WTC11 (cell line): ENCODE data around the gene CORO2B. TPM values are rescaled to one million over a fixed set of nuclear protein-coding genes. Genes with fewer than 3 reads are reported as not detected.

Source experiments
- ATAC-seq: fragments of 200-7000 bp; cut with Tn5 transposase; 2 replicates; pipeline ENCODE4 v1.10.0; 2021; ENCODE audit warnings: mild to moderate bottlenecking, moderate library complexity
- CTCF ChIA-PET: fragments of 300-600 bp; sonication (Branson Sonifier 250); formaldehyde crosslinking; loops from one replicate; lab custom pipeline; 2021; ENCODE audit warnings: antibody characterized with exemption; lab: Charles Lee
- POLR2A ChIA-PET: fragments of 350-600 bp; sonication (Branson Sonifier 250); formaldehyde crosslinking; loops from one replicate; lab custom pipeline; 2021; ENCODE audit warnings: antibody characterized with exemption; lab: Charles Lee
- DNase-seq: peaks from one replicate; pipeline ENCODE4 v3.0.0; 2021; ENCODE audit warnings: low spot score
- H3K27ac Mint-ChIP-seq: 2 replicates; pipeline ENCODE4 v1.8.0; 2021; ENCODE audit warnings: mixed read lengths
- H3K27me3 Mint-ChIP-seq: 2 replicates; pipeline ENCODE4 v1.8.0; 2021; ENCODE audit warnings: low read depth, mild to moderate bottlenecking, moderate library complexity, mixed read lengths
- H3K36me3 Mint-ChIP-seq: 2 replicates; pipeline ENCODE4 v1.8.0; 2021; ENCODE audit warnings: mixed read lengths
- H3K4me1 Mint-ChIP-seq: 2 replicates; pipeline ENCODE4 v1.8.0; 2022; ENCODE audit warnings: mixed read lengths
- H3K4me3 Mint-ChIP-seq: 2 replicates; pipeline ENCODE4 v1.8.0; 2021; ENCODE audit warnings: mild to moderate bottlenecking, moderate library complexity, mixed read lengths
- H3K9me3 Mint-ChIP-seq: 2 replicates; pipeline ENCODE4 v1.8.0; 2021; ENCODE audit warnings: mixed read lengths
- FOXK1 ChIP-seq: sonication (generic); formaldehyde crosslinking; IDR thresholded peaks from 2 replicates; pipeline ENCODE4 v1.8.0; 2022; ENCODE audit warnings: mild to moderate bottlenecking, moderate library complexity, missing genetic modification reagents
- GTF2I ChIP-seq: fragments of 250-450 bp; sonication (Bioruptor Pico); conservative IDR thresholded peaks from 2 replicates; pipeline ENCODE4 v1.4.0; 2021; ENCODE audit warnings: mild to moderate bottlenecking
- JAZF1 ChIP-seq: fragments of 250-450 bp; sonication (Bioruptor Pico); IDR thresholded peaks from 2 replicates; pipeline ENCODE4 v1.9.0; 2021; ENCODE audit warnings: moderate library complexity, mild to moderate bottlenecking, inconsistent platforms
- MXD4 ChIP-seq: fragments of 250-450 bp; sonication (Bioruptor Pico); IDR thresholded peaks from 2 replicates; pipeline ENCODE4 v1.8.0; 2021; ENCODE audit warnings: mild to moderate bottlenecking, moderate library complexity, borderline replicate concordance
- NFE2L1 ChIP-seq: sonication (generic); formaldehyde crosslinking; IDR thresholded peaks from 2 replicates; pipeline ENCODE4 v1.8.1; 2023; ENCODE audit warnings: missing genetic modification reagents
- RORB ChIP-seq: fragments of 250-450 bp; sonication (Bioruptor Pico); IDR thresholded peaks from 2 replicates; pipeline ENCODE4 v1.9.0; 2021; ENCODE audit warnings: mild to moderate bottlenecking
- SMAD4 ChIP-seq: sonication (generic); formaldehyde crosslinking; IDR thresholded peaks from 2 replicates; pipeline ENCODE4 v1.8.0; 2022; ENCODE audit warnings: mild to moderate bottlenecking, missing genetic modification reagents
- STAT6 ChIP-seq: sonication (generic); formaldehyde crosslinking; conservative IDR thresholded peaks from 2 replicates; pipeline ENCODE4 v1.8.1; 2023; ENCODE audit warnings: mild to moderate bottlenecking, low read depth, missing genetic modification reagents, moderate library complexity
- TEAD4 ChIP-seq: sonication (generic); formaldehyde crosslinking; IDR thresholded peaks from 2 replicates; pipeline ENCODE4 v1.8.0; 2022; ENCODE audit warnings: mild to moderate bottlenecking, missing genetic modification reagents
- ZBTB21 ChIP-seq: sonication (generic); formaldehyde crosslinking; IDR thresholded peaks from 2 replicates; pipeline ENCODE4 v1.8.1; 2023; ENCODE audit warnings: mild to moderate bottlenecking, missing genetic modification reagents, borderline replicate concordance
- ZBTB43 ChIP-seq: sonication (generic); formaldehyde crosslinking; IDR thresholded peaks from 2 replicates; pipeline ENCODE4 v1.8.1; 2023; ENCODE audit warnings: mild to moderate bottlenecking, missing genetic modification reagents
- ZNF263 ChIP-seq: sonication (generic); formaldehyde crosslinking; IDR thresholded peaks from 2 replicates; pipeline ENCODE4 v1.8.1; 2022; ENCODE audit warnings: low read depth, mild to moderate bottlenecking, moderate library complexity, missing genetic modification reagents
- ZNF416 ChIP-seq: fragments of 250-450 bp; sonication (Bioruptor Pico); IDR thresholded peaks from 2 replicates; pipeline ENCODE4 v1.9.0; 2021; ENCODE audit warnings: mild to moderate bottlenecking, inconsistent platforms
- ZNF532 ChIP-seq: fragments of 250-450 bp; sonication (Bioruptor Pico); IDR thresholded peaks from 2 replicates; pipeline ENCODE4 v1.9.0; 2021; ENCODE audit warnings: mild to moderate bottlenecking, borderline replicate concordance
- total RNA-seq: library from RNA; stranded (reverse); gene quantifications from 3 replicates; pipeline ENCODE4 v1.2.3, GENCODE V29; 2021
- TF ChIP-seq, protein P1 (sequence below): sonication (generic); formaldehyde crosslinking; IDR thresholded peaks from 2 replicates; pipeline ENCODE4 v1.8.0; 2023; ENCODE audit warnings: mild to moderate bottlenecking, missing genetic modification reagents
- TF ChIP-seq, protein P2 (sequence below): sonication (generic); formaldehyde crosslinking; IDR thresholded peaks from 2 replicates; pipeline ENCODE4 v1.8.0; 2022; ENCODE audit warnings: mild to moderate bottlenecking, missing genetic modification reagents
- TF ChIP-seq, protein P3 (sequence below): sonication (generic); formaldehyde crosslinking; IDR thresholded peaks from 2 replicates; pipeline ENCODE4 v1.8.0; 2022; ENCODE audit warnings: mild to moderate bottlenecking, missing genetic modification reagents
- TF ChIP-seq, protein P4 (sequence below): sonication (generic); formaldehyde crosslinking; IDR thresholded peaks from 2 replicates; pipeline ENCODE4 v1.8.1; 2022; ENCODE audit warnings: low read depth, missing genetic modification reagents, borderline replicate concordance
- TF ChIP-seq, protein P5 (sequence below): fragments of 250-450 bp; sonication (Bioruptor Pico); conservative IDR thresholded peaks from 2 replicates; pipeline ENCODE4 v1.9.0; 2021; ENCODE audit warnings: mild to moderate bottlenecking
- TF ChIP-seq, protein P6 (sequence below): sonication (generic); formaldehyde crosslinking; IDR thresholded peaks from 2 replicates; pipeline ENCODE4 v1.8.1; 2022; ENCODE audit warnings: missing genetic modification reagents, borderline replicate concordance

CORO2B gene
- total RNA-seq, 1 experiment from 2014 or later: 4.9 TPM

DNA sequence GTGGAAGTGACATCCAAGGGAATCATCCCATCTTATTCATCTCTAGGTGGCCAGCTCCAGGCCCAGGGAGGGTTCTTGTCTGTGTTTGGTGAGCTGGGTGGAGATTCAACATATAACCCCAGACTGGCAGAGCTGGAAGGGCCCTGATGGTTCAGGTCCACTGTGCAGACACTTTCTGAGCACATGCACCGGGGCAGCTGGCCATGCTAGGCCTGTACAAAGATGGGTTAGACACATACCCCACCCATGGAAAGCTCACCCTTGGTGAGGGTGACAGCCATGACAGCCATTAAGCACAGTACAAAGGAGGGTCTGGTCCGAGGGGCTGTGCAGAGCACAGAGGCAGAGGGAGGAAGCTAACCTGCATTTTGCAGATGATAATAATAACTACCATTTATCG, 100.4 kb downstream of the CORO2B start:
- no peaks in the 10 kb centered on the region for H3K36me3 Mint-ChIP-seq
- ATAC-seq: no peak
- DNase-seq: no peak
- TF ChIP-seq, protein P1, sequence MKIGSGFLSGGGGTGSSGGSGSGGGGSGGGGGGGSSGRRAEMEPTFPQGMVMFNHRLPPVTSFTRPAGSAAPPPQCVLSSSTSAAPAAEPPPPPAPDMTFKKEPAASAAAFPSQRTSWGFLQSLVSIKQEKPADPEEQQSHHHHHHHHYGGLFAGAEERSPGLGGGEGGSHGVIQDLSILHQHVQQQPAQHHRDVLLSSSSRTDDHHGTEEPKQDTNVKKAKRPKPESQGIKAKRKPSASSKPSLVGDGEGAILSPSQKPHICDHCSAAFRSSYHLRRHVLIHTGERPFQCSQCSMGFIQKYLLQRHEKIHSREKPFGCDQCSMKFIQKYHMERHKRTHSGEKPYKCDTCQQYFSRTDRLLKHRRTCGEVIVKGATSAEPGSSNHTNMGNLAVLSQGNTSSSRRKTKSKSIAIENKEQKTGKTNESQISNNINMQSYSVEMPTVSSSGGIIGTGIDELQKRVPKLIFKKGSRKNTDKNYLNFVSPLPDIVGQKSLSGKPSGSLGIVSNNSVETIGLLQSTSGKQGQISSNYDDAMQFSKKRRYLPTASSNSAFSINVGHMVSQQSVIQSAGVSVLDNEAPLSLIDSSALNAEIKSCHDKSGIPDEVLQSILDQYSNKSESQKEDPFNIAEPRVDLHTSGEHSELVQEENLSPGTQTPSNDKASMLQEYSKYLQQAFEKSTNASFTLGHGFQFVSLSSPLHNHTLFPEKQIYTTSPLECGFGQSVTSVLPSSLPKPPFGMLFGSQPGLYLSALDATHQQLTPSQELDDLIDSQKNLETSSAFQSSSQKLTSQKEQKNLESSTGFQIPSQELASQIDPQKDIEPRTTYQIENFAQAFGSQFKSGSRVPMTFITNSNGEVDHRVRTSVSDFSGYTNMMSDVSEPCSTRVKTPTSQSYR: no peak
- TF ChIP-seq, protein P2, sequence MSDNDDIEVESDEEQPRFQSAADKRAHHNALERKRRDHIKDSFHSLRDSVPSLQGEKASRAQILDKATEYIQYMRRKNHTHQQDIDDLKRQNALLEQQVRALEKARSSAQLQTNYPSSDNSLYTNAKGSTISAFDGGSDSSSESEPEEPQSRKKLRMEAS: no peak
- TF ChIP-seq FOXK1: no peak
- TF ChIP-seq NFE2L1: no peak
- TF ChIP-seq RORB: no peak
- TF ChIP-seq ZBTB43 (CRISPR knock-in tag): no peak
- TF ChIP-seq, protein P3, sequence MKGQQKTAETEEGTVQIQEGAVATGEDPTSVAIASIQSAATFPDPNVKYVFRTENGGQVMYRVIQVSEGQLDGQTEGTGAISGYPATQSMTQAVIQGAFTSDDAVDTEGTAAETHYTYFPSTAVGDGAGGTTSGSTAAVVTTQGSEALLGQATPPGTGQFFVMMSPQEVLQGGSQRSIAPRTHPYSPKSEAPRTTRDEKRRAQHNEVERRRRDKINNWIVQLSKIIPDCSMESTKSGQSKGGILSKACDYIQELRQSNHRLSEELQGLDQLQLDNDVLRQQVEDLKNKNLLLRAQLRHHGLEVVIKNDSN (CRISPR knock-in tag): no peak
- no peak for TF ChIP-seq ZNF416
- TF ChIP-seq TEAD4 (CRISPR knock-in tag): no peak
- TF ChIP-seq STAT6 (CRISPR knock-in tag): no peak
- TF ChIP-seq ZNF532 (CRISPR knock-in tag): no peak
- no peak for TF ChIP-seq ZBTB21 (CRISPR knock-in tag)
- TF ChIP-seq, protein P4, sequence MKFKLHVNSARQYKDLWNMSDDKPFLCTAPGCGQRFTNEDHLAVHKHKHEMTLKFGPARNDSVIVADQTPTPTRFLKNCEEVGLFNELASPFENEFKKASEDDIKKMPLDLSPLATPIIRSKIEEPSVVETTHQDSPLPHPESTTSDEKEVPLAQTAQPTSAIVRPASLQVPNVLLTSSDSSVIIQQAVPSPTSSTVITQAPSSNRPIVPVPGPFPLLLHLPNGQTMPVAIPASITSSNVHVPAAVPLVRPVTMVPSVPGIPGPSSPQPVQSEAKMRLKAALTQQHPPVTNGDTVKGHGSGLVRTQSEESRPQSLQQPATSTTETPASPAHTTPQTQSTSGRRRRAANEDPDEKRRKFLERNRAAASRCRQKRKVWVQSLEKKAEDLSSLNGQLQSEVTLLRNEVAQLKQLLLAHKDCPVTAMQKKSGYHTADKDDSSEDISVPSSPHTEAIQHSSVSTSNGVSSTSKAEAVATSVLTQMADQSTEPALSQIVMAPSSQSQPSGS (CRISPR knock-in tag): no peak
- no peak for TF ChIP-seq SMAD4
- TF ChIP-seq JAZF1 (CRISPR knock-in tag): no peak
- no peak for TF ChIP-seq MXD4
- TF ChIP-seq, protein P5, sequence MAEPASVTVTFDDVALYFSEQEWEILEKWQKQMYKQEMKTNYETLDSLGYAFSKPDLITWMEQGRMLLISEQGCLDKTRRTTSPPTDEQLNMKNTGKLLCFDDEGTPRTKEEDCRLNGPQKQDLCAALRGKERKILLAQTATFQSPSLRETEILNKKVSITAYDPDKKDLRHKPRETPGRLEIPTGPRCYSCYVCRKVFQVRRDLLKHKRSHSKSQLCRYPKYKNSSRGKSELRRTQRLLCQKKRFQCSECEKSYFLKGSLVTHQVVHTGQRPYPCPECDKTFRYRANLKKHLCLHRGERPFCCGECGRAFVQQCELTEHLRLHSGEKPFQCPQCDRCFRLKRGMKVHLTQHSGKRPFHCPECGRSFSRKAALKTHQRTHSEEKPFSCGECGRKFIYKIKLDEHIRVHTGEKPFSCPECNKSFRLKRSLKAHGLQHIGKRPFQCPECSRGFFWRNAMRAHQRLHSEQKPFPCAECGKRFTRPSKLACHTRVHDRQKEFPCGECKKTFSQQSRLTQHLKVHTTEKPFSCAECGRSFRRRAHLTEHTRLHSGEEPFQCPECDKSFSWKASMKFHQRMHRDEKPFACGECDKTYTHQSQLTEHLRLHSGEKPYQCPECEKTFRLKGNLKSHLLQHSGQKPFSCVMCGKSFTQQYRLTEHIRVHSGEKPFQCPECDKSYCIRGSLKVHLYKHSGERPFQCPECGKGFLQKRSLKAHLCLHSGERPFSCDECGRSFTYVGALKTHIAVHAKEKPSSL (CRISPR knock-in tag): no peak
- TF ChIP-seq GTF2I (CRISPR knock-in tag): no peak
- no peak for TF ChIP-seq ZNF263 (CRISPR knock-in tag)
- TF ChIP-seq, protein P6, sequence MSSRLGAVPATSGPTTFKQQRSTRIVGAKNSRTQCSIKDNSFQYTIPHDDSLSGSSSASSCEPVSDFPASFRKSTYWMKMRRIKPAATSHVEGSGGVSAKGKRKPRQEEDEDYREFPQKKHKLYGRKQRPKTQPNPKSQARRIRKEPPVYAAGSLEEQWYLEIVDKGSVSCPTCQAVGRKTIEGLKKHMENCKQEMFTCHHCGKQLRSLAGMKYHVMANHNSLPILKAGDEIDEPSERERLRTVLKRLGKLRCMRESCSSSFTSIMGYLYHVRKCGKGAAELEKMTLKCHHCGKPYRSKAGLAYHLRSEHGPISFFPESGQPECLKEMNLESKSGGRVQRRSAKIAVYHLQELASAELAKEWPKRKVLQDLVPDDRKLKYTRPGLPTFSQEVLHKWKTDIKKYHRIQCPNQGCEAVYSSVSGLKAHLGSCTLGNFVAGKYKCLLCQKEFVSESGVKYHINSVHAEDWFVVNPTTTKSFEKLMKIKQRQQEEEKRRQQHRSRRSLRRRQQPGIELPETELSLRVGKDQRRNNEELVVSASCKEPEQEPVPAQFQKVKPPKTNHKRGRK: no peak
- no peak overlapping the region for H3K4me3 Mint-ChIP-seq
- H3K27ac Mint-ChIP-seq: no peak overlapping the region
- H3K4me1 Mint-ChIP-seq: peaks cover 7% of the 10 kb centered on the region
- no peaks in the 10 kb centered on the region for H3K9me3 Mint-ChIP-seq
- POLR2A ChIA-PET: no interaction called here
- CTCF ChIA-PET: interaction anchor here (1.0 to 8.1 kb wide), 4 partner anchors 120 to 246 kb away, joined by 3 to 70 read pairs (median 4); no protein-coding TSS in a partner anchor
- H3K27me3 Mint-ChIP-seq: no peaks in the 10 kb centered on the region
